Fibroblast of the aortic adventitia (primary cell): ENCODE data around the gene FIBP. TPM values are rescaled to one million over a fixed set of nuclear protein-coding genes. Genes with fewer than 3 reads are reported as not detected.

ENCODE experiments used
- DNase-seq: peaks from one replicate; pipeline ENCODE4 v3.0.0-alpha.2; 2010; ENCODE audit warnings: low read depth
- H3K4me3 ChIP-seq: 2 replicates; pipeline ENCODE4 v1.5.1; 2011; ENCODE audit warnings: low read depth, mild to moderate bottlenecking, control low read depth, low read length, moderate library complexity
- CTCF ChIP-seq: IDR thresholded peaks from 2 replicates; pipeline ENCODE4 v1.5.1; 2011; ENCODE audit warnings: mild to moderate bottlenecking, low read length, control low read depth, inconsistent platforms; ENCODE audit not compliant: insufficient read depth
- total RNA-seq: library from RNA; depleted of rRNA; stranded (reverse); fragments of >200 nt; gene quantifications from 2 replicates; pipeline ENCODE4 v1.2.3, GENCODE V29; 2012; ENCODE audit warnings: low replicate concordance

Gene FIBP
- total RNA-seq, 1 donor, result 157 TPM

GRCh38 chr11:65853246-65853979, 34.9 kb downstream of the FIBP start:
- DNase-seq, result no peak
- H3K4me3 ChIP-seq, result no peak overlapping the region
- no peak for TF ChIP-seq CTCF

GRCh38 chr11:65852508-65853245, 35.6 kb downstream of the FIBP start:
- TF ChIP-seq CTCF, result no peak
- no peak for DNase-seq
- H3K4me3 ChIP-seq, result no peak overlapping the region

GRCh38 chr11:65851811-65852507, 36.3 kb downstream of the FIBP start:
- no peak for DNase-seq
- no peak for TF ChIP-seq CTCF
- H3K4me3 ChIP-seq, result no peak overlapping the region

- peak; percentile 50 for TF ChIP-seq CTCF
- DNase-seq, result no peak
Observed at GRCh38 chr11:65851083-65851579, 37.1 kb downstream of the FIBP start.

GRCh38 chr11:65850217-65851082, 37.8 kb downstream of the FIBP start:
- DNase-seq, result no peak
- no peak overlapping the region for H3K4me3 ChIP-seq
- no peak for TF ChIP-seq CTCF

More at GRCh38 chr11:65851083-65851579, 37.1 kb downstream of the FIBP start:
- H3K4me3 ChIP-seq, result no peak overlapping the region

- TF ChIP-seq CTCF, result no peak
- H3K4me3 ChIP-seq, result no peak overlapping the region
- no peak for DNase-seq
Observed at GRCh38 chr11:65849771-65850216, 38.5 kb downstream of the FIBP start.
